Activated CD8-positive, alpha-beta memory T cell treated with anti-CD3 and anti-CD28 coated beads, Interleukin-2, amount 10 ng/mL, durations not matched to agents 7 days and 5 days (primary cell): ENCODE data around the gene CACNA2D4. TPM values are rescaled to one million over a fixed set of nuclear protein-coding genes. Genes with fewer than 3 reads are reported as not detected.

Experiments
- ATAC-seq: fragments of 150-1000 bp; cut with Tn5 transposase; one replicate; pipeline ENCODE4 v1.10.0; 2021; ENCODE audit warnings: moderate library complexity
- CTCF ChIA-PET: fragments of 350-600 bp; sonication (Branson Sonifier 250); formaldehyde crosslinking; loops from one replicate; lab custom pipeline; 2021; ENCODE audit warnings: antibody characterized with exemption; lab: Charles Lee
- DNase-seq: peaks from one replicate; pipeline ENCODE4 v3.0.0-alpha.2; 2020
- H3K27ac Mint-ChIP-seq: one replicate; pipeline ENCODE4 v1.8.0; 2021; ENCODE audit warnings: mild to moderate bottlenecking, mixed read lengths
- H3K27me3 Mint-ChIP-seq: one replicate; pipeline ENCODE4 v1.8.0; 2021; ENCODE audit warnings: mixed read lengths
- H3K36me3 Mint-ChIP-seq: one replicate; pipeline ENCODE4 v1.8.0; 2021; ENCODE audit warnings: mild to moderate bottlenecking, mixed read lengths
- H3K4me1 Mint-ChIP-seq: one replicate; pipeline ENCODE4 v1.8.0; 2021; ENCODE audit warnings: mixed read lengths
- H3K4me3 Mint-ChIP-seq: one replicate; pipeline ENCODE4 v1.8.0; 2021; ENCODE audit warnings: mild to moderate bottlenecking, moderate library complexity, mixed read lengths
- H3K9me3 Mint-ChIP-seq: one replicate; pipeline ENCODE4 v1.8.0; 2022; ENCODE audit warnings: low read depth, mixed read lengths
- total RNA-seq, 2 experiments: library from RNA; stranded (reverse); gene quantifications; one replicate each; pipeline ENCODE4 v1.2.3, GENCODE V29; 2021

The CACNA2D4 gene
- total RNA-seq, 2 experiments from 2014 or later: 5.9 to 8.2 TPM

- Mint-ChIP-seq H3K4me3 (no peak overlapping the region), H3K27me3 (peaks cover 4% of the 10 kb centered on the region), H3K36me3 (no peaks in the 10 kb centered on the region), H3K9me3 (no peaks in the 10 kb centered on the region), H3K27ac (no peak overlapping the region), H3K4me1 (no peaks in the 10 kb centered on the region)
- CTCF ChIA-PET: interaction anchor here (1.3 kb wide), 1 partner anchor 102 kb away, joined by 5 read pairs; no protein-coding TSS in a partner anchor
- DNase-seq (no peak), ATAC-seq (no peak)
These were observed 80.8 kb downstream of the CACNA2D4 start for GRCh38 chr12:1837541-1838204.

GRCh38 chr12:1836854-1837421, 81.5 kb downstream of the CACNA2D4 start:
- CTCF ChIA-PET: interaction anchor here (1.3 kb wide), 1 partner anchor 103 kb away, joined by 5 read pairs; no protein-coding TSS in a partner anchor
- no peak for ATAC-seq

GRCh38 chr12:1836241-1836803, 82.1 kb downstream of the CACNA2D4 start:
- H3K27ac Mint-ChIP-seq: no peak overlapping the region
- no peak for DNase-seq
- no peaks in the 10 kb centered on the region for H3K9me3 Mint-ChIP-seq
- H3K27me3 Mint-ChIP-seq: peaks cover 14% of the 10 kb centered on the region
- CTCF ChIA-PET: interaction anchor here (0.8 kb wide), 1 partner anchor 201 kb away, joined by 3 read pairs; no protein-coding TSS in a partner anchor
- H3K36me3 Mint-ChIP-seq: no peaks in the 10 kb centered on the region
- ATAC-seq: no peak
- H3K4me1 Mint-ChIP-seq: no peaks in the 10 kb centered on the region
- no peak overlapping the region for H3K4me3 Mint-ChIP-seq

More at GRCh38 chr12:1836854-1837421, 81.5 kb downstream of the CACNA2D4 start:
- Mint-ChIP-seq H3K36me3 (no peaks in the 10 kb centered on the region), H3K9me3 (no peaks in the 10 kb centered on the region), H3K27ac (no peak overlapping the region), H3K4me1 (no peaks in the 10 kb centered on the region), H3K27me3 (peaks cover 10% of the 10 kb centered on the region), H3K4me3 (no peak overlapping the region)
- no peak for DNase-seq

- peaks cover 22% of the 10 kb centered on the region for H3K27me3 Mint-ChIP-seq
- H3K9me3 Mint-ChIP-seq: no peaks in the 10 kb centered on the region
- H3K36me3 Mint-ChIP-seq: no peaks in the 10 kb centered on the region
- no peaks in the 10 kb centered on the region for H3K4me1 Mint-ChIP-seq
- ATAC-seq: no peak
- CTCF ChIA-PET: interaction anchor here (0.8 kb wide), 1 partner anchor 201 kb away, joined by 3 read pairs; no protein-coding TSS in a partner anchor
- H3K27ac Mint-ChIP-seq: no peak overlapping the region
- H3K4me3 Mint-ChIP-seq: no peak overlapping the region
- DNase-seq: no peak
These were observed 83.0 kb downstream of the CACNA2D4 start for GRCh38 chr12:1835211-1836131.

- H3K9me3 Mint-ChIP-seq: no peaks in the 10 kb centered on the region
- H3K4me3 Mint-ChIP-seq: no peak overlapping the region
- H3K36me3 Mint-ChIP-seq: no peaks in the 10 kb centered on the region
- no peak overlapping the region for H3K27ac Mint-ChIP-seq
- H3K27me3 Mint-ChIP-seq: peaks cover 26% of the 10 kb centered on the region
- ATAC-seq: no peak
- CTCF ChIA-PET: no interaction called here
- no peak for DNase-seq
- no peaks in the 10 kb centered on the region for H3K4me1 Mint-ChIP-seq
These were observed 84.1 kb downstream of the CACNA2D4 start for GRCh38 chr12:1834186-1834925.

- no peaks in the 10 kb centered on the region for H3K4me1 Mint-ChIP-seq
- peaks cover 26% of the 10 kb centered on the region for H3K27me3 Mint-ChIP-seq
- H3K27ac Mint-ChIP-seq: no peak overlapping the region
- DNase-seq (no peak), ATAC-seq (no peak)
- CTCF ChIA-PET: no interaction called here
- no peaks in the 10 kb centered on the region for H3K36me3 Mint-ChIP-seq
- no peak overlapping the region for H3K4me3 Mint-ChIP-seq
- no peaks in the 10 kb centered on the region for H3K9me3 Mint-ChIP-seq
These were observed 84.8 kb downstream of the CACNA2D4 start for GRCh38 chr12:1833596-1834028.

GRCh38 chr12:1832801-1833595, 85.5 kb downstream of the CACNA2D4 start:
- CTCF ChIA-PET: interaction anchor here (0.8 kb wide), 1 partner anchor 26 kb away, joined by 3 read pairs; no protein-coding TSS in a partner anchor
- Mint-ChIP-seq H3K4me1 (no peaks in the 10 kb centered on the region), H3K9me3 (no peaks in the 10 kb centered on the region)

GRCh38 chr12:1830981-1831963, 87.2 kb downstream of the CACNA2D4 start:
- Mint-ChIP-seq H3K9me3 (no peaks in the 10 kb centered on the region), H3K4me3 (no peak overlapping the region)

More at GRCh38 chr12:1832801-1833595, 85.5 kb downstream of the CACNA2D4 start:
- Mint-ChIP-seq H3K4me3 (no peak overlapping the region), H3K36me3 (no peaks in the 10 kb centered on the region), H3K27ac (no peak overlapping the region), H3K27me3 (peaks cover 26% of the 10 kb centered on the region)
- ATAC-seq (no peak), DNase-seq (no peak)

GRCh38 chr12:1830401-1830845, 88.0 kb downstream of the CACNA2D4 start:
- CTCF ChIA-PET: interaction anchor here (1.1 kb wide), 1 partner anchor 196 kb away, joined by 3 read pairs; no protein-coding TSS in a partner anchor
- Mint-ChIP-seq H3K4me3 (no peak overlapping the region), H3K9me3 (no peaks in the 10 kb centered on the region), H3K36me3 (no peaks in the 10 kb centered on the region), H3K4me1 (no peaks in the 10 kb centered on the region), H3K27ac (no peak overlapping the region), H3K27me3 (peaks cover 26% of the 10 kb centered on the region)
- ATAC-seq: no peak
- DNase-seq: no peak

More at GRCh38 chr12:1830981-1831963, 87.2 kb downstream of the CACNA2D4 start:
- H3K27me3 Mint-ChIP-seq: peaks cover 26% of the 10 kb centered on the region
- no peak overlapping the region for H3K27ac Mint-ChIP-seq
- DNase-seq (no peak), ATAC-seq (no peak)
- no peaks in the 10 kb centered on the region for H3K36me3 Mint-ChIP-seq
- H3K4me1 Mint-ChIP-seq: no peaks in the 10 kb centered on the region
- CTCF ChIA-PET: interaction anchor here (1.1 kb wide), 1 partner anchor 197 kb away, joined by 3 read pairs; no protein-coding TSS in a partner anchor

- CTCF ChIA-PET: no interaction called here
- DNase-seq (no peak), ATAC-seq (no peak)
- Mint-ChIP-seq H3K27ac (no peak overlapping the region), H3K4me1 (no peaks in the 10 kb centered on the region), H3K9me3 (no peaks in the 10 kb centered on the region), H3K4me3 (no peak overlapping the region), H3K36me3 (no peaks in the 10 kb centered on the region), H3K27me3 (peaks cover 26% of the 10 kb centered on the region)
These were observed 89.0 kb downstream of the CACNA2D4 start for GRCh38 chr12:1829306-1829900.
